HepG2 (cell line): ENCODE measurements around the gene ITSN2. TPM values are rescaled to one million over a fixed set of nuclear protein-coding genes. Genes with fewer than 3 reads are reported as not detected.

Experiments
- ATAC-seq: fragments of 200-7000 bp; cut with Tn5 transposase; 3 replicates; pipeline ENCODE4 v1.9.1; 2020; ENCODE audit warnings: mild to moderate bottlenecking, moderate library complexity
- BruUV-seq: library from RNA; stranded (reverse); fragments of 400-500 nt; replicated peaks from 2 replicates; lab custom pipeline; 2021; lab: Mats Ljungman, UMichigan
- CTCF ChIA-PET: fragments of 300-600 bp; formaldehyde crosslinking; extraction: SDS; loops from one replicate; lab custom pipeline; 2021; ENCODE audit warnings: low total read pairs, inconsistent platforms, low intra/inter-chr PET ratio; lab: Yijun Ruan, JAX
- POLR2A ChIA-PET: fragments of 350-600 bp; sonication (Branson Sonifier 250); formaldehyde crosslinking; loops from one replicate; lab custom pipeline; 2020; ENCODE audit warnings: antibody characterized with exemption, inconsistent platforms; lab: Yijun Ruan, JAX
- DNase-seq: peaks from one replicate; pipeline ENCODE4 v3.0.0-alpha.2; 2015; ENCODE audit warnings: low spot score
- FAIRE-seq: peaks from 3 replicates; lab custom pipeline; 2011; peaks lifted over from hg19 to GRCh38; lab: Jason Lieb, UNC
- H2AFZ ChIP-seq: one replicate; pipeline ENCODE4 v1.6.1; 2011; ENCODE audit warnings: low read length, inconsistent platforms
- H3K27ac ChIP-seq: fragments of 300-600 bp; 3 replicates; pipeline ENCODE4 v1.8.0; 2011; ENCODE audit warnings: mixed run types, mild to moderate bottlenecking, mixed read lengths, low read length, inconsistent platforms; ENCODE audit not compliant: insufficient read depth; ENCODE audit errors: extremely low read length
- H3K27me3 ChIP-seq, 2 experiments: fragments of 200-600 bp in 1 of 2; 2 replicates in 1 of 2; 3 replicates in 1 of 2; pipeline versions ENCODE4 v1.6.0 to v1.8.0; 2011; ENCODE audit warnings: low read length in 2 of 2, mild to moderate bottlenecking in 2 of 2, moderate library complexity in 2 of 2, inconsistent platforms in 1 of 2; ENCODE audit not compliant: insufficient read depth in 2 of 2, control insufficient read depth in 1 of 2
- H3K36me3 ChIP-seq, 2 experiments: fragments of 200-600 bp in 1 of 2; replicated peaks in 1 of 2; 2 replicates in 1 of 2; 3 replicates in 1 of 2; pipeline versions ENCODE4 v1.5.1 to v1.8.0; 2011; ENCODE audit warnings: low read length in 2 of 2, inconsistent platforms in 1 of 2; ENCODE audit not compliant: insufficient read depth in 2 of 2, control insufficient read depth in 1 of 2
- H3K4me1 ChIP-seq: 2 replicates; pipeline ENCODE4 v1.5.1; 2012; ENCODE audit warnings: low read length, inconsistent platforms; ENCODE audit not compliant: insufficient read depth
- H3K4me2 ChIP-seq: 2 replicates; pipeline ENCODE4 v1.6.0; 2011; ENCODE audit warnings: low read depth, low read length, inconsistent platforms
- H3K4me3 ChIP-seq, 3 experiments: fragments of 200-600 bp in 1 of 3; sonication (generic), shearing (Covaris generic) in 1 of 3; replicated peaks in 1 of 3; 2 replicates each; pipeline ENCODE4 v1.5.1; 2011 to 2016; ENCODE audit warnings: low read length in 3 of 3, inconsistent platforms in 2 of 3, low read depth in 2 of 3, mild to moderate bottlenecking in 2 of 3, control low read depth in 1 of 3, mixed read lengths in 1 of 3; ENCODE audit not compliant: insufficient read depth in 1 of 3
- H3K79me2 ChIP-seq: one replicate; pipeline ENCODE4 v1.6.1; 2011; ENCODE audit warnings: low read length, inconsistent platforms; ENCODE audit not compliant: insufficient read depth
- H3K9ac ChIP-seq: 2 replicates; pipeline ENCODE4 v1.6.0; 2011; ENCODE audit warnings: mild to moderate bottlenecking, low read depth, low read length, inconsistent platforms; ENCODE audit not compliant: insufficient read depth
- H3K9me3 ChIP-seq: 2 replicates; pipeline ENCODE4 v1.5.1; 2012; ENCODE audit warnings: mild to moderate bottlenecking, low read length
- H4K20me1 ChIP-seq: 2 replicates; pipeline ENCODE4 v1.6.0; 2011; ENCODE audit warnings: inconsistent platforms, mild to moderate bottlenecking, low read length, moderate library complexity; ENCODE audit not compliant: insufficient read depth
- ATF3 ChIP-seq: sonication (generic); formaldehyde crosslinking; IDR thresholded peaks from 2 replicates; pipeline ENCODE4 v1.4.0; 2020; ENCODE audit warnings: missing genetic modification reagents
- CTCF ChIP-seq: sonication (generic); formaldehyde crosslinking; IDR thresholded peaks from 2 replicates; pipeline ENCODE4 v1.5.0; 2020; ENCODE audit warnings: mild to moderate bottlenecking, missing genetic modification reagents, moderate library complexity
- EP300 ChIP-seq, 3 experiments: sonication (generic) in 1 of 3; formaldehyde crosslinking in 1 of 3; IDR thresholded peaks; 2 replicates each; pipeline versions ENCODE4 v1.5.1 to v1.6.1; 2011 to 2020; ENCODE audit warnings: low read depth in 2 of 3, low read length in 2 of 3, borderline replicate concordance in 1 of 3, improper control_type of control experiment in 1 of 3, mild to moderate bottlenecking in 1 of 3, missing genetic modification reagents in 1 of 3, moderate library complexity in 1 of 3
- FOXA3 ChIP-seq: IDR thresholded peaks from 2 replicates; pipeline ENCODE4 v1.6.1; 2016; ENCODE audit warnings: missing genetic modification reagents, missing compliant biosample characterization
- HOXA5 ChIP-seq: sonication (generic); formaldehyde crosslinking; IDR thresholded peaks from 2 replicates; pipeline ENCODE4 v1.4.0; 2020; ENCODE audit warnings: missing genetic modification reagents
- KDM3A ChIP-seq: IDR thresholded peaks from 2 replicates; pipeline ENCODE4 v1.6.1; 2018; ENCODE audit warnings: low read depth, missing compliant biosample characterization
- SKI ChIP-seq: fragments of 450-650 bp; IDR thresholded peaks from one replicate; pipeline ENCODE4 v1.6.1; 2018; ENCODE audit warnings: mild to moderate bottlenecking; ENCODE audit not compliant: partially characterized antibody
- TFDP2 ChIP-seq: sonication (generic); formaldehyde crosslinking; IDR thresholded peaks from 2 replicates; pipeline ENCODE4 v1.4.0; 2020; ENCODE audit warnings: missing genetic modification reagents
- ZMAT5 ChIP-seq: sonication (generic); formaldehyde crosslinking; IDR thresholded peaks from 2 replicates; pipeline ENCODE4 v1.5.0; 2020; ENCODE audit warnings: mild to moderate bottlenecking, low read depth, missing genetic modification reagents, borderline replicate concordance
- ZNF382 ChIP-seq: sonication (generic); formaldehyde crosslinking; IDR thresholded peaks from 2 replicates; pipeline ENCODE4 v1.5.0; 2020; ENCODE audit warnings: missing genetic modification reagents, mild to moderate bottlenecking, borderline replicate concordance
- ZNF646 ChIP-seq: sonication (generic); formaldehyde crosslinking; IDR thresholded peaks from 2 replicates; pipeline ENCODE4 v1.9.0; 2021; ENCODE audit warnings: mild to moderate bottlenecking, missing genetic modification reagents
- ZNF768 ChIP-seq: sonication (generic); formaldehyde crosslinking; IDR thresholded peaks from 2 replicates; pipeline ENCODE4 v1.4.0; 2020; ENCODE audit warnings: missing genetic modification reagents
- WGBS: methylation state at CpG from one replicate; pipeline ENCODE4 v1.1.6; 2017; ENCODE audit warnings: low lambda C conversion rate; 5-methylcytosine and 5-hydroxymethylcytosine counted together
- in situ Hi-C: cut with HindIII; loops from 2 replicates; pipeline ENCODE4 v1.10.0; 2017; ENCODE audit warnings: low pct_unique_long_range_greater_than_20kb; ENCODE audit not compliant: extremely low pct_ligation_motif_present
- intact Hi-C: fragments of 100-400 bp; cut with micrococcal nuclease; formaldehyde crosslinking; loops from one replicate; pipeline ENCODE4 v1.10.0; 2022; ENCODE audit not compliant: unreplicated experiment
- polyA plus RNA-seq, 8 experiments: library from polyadenylated mRNA; depleted of rRNA in 3 of 8; stranded (reverse) in 7 of 8; unstranded in 1 of 8; fragments of >200 nt; fragmentation: Illumina TruSeq in 4 of 8; extraction: Trizol in 4 of 8; gene quantifications; 2 replicates each; pipeline versions ENCODE4 v1.2.1 to v1.2.3, GENCODE V29; 2011 to 2016; ENCODE audit warnings: low read depth in 4 of 8, missing spikeins in 1 of 8, mixed read lengths in 1 of 8; ENCODE audit not compliant: insufficient read depth in 1 of 8
- total RNA-seq, 5 experiments: library from RNA; depleted of rRNA; stranded (reverse); fragments of >200 nt; fragmentation: Illumina TruSeq; extraction: Trizol; gene quantifications; 2 replicates each; pipeline ENCODE4 v1.2.3, GENCODE V29; 2016; ENCODE audit warnings: low read depth in 1 of 5

Gene ITSN2
- total and polyA plus RNA-seq, 2 of the 13 experiments (the other 11 are each of a cell fraction or from before 2014, with no cell fraction given), result 26.0 to 26.6 TPM

- CTCF ChIA-PET, result no interaction called here
- no peaks in the 10 kb centered on the region for H3K9me3 ChIP-seq
- FAIRE-seq, result no peak
These were observed 123.0 kb downstream of the ITSN2 start for GRCh38 chr2:24237313-24237712.

More at GRCh38 chr2:24237313-24237712, 123.0 kb downstream of the ITSN2 start:
- POLR2A ChIA-PET, result no interaction called here
- H3K4me2 ChIP-seq, result no peak overlapping the region
- no TSS peak for BruUV-seq
- H3K4me3 ChIP-seq, result no peak overlapping the region
- intact Hi-C loops, result no loop called here
- H3K36me3 ChIP-seq, result peaks cover 0 to 5% of the 10 kb centered on the region in 2 experiments; a peak in 1 of 5 replicates
- no peak overlapping the region for H3K27ac ChIP-seq
- peak; percentile 13 for DNase-seq
- in situ Hi-C loops, result no loop called here
- no peaks in the 10 kb centered on the region for H3K79me2 ChIP-seq
- WGBS, result 96% methylated on average over 1 of the region's 1 CpG
- H2AFZ ChIP-seq, result no peak overlapping the region
- ATAC-seq, result peak; percentile 63
- peaks cover 8% of the 10 kb centered on the region for H3K4me1 ChIP-seq
- no peaks in the 10 kb centered on the region for H4K20me1 ChIP-seq
- TF ChIP-seq FOXA3 (CRISPR knock-in tag) (no peak), ZNF646 (CRISPR knock-in tag) (no peak), TFDP2 (CRISPR knock-in tag) (no peak), ZMAT5 (CRISPR knock-in tag) (no peak), HOXA5 (no peak), ATF3 (CRISPR knock-in tag) (no peak), ZNF768 (CRISPR knock-in tag) (no peak), KDM3A (no peak), EP300 (IDR thresholded peaks at IDR 0.05; ENCODE audit: low read depth in 2 of 2, low read length in 2 of 2) (no peak), EP300 (CRISPR knock-in tag; IDR thresholded peaks at IDR 0.05; ENCODE audit: borderline replicate concordance) (no peak), ZNF382 (CRISPR knock-in tag) (no peak), SKI (no peak), CTCF (CRISPR knock-in tag) (no peak)
- H3K27me3 ChIP-seq, result no peaks in the 10 kb centered on the region
- H3K9ac ChIP-seq, result no peak overlapping the region
